VCaP (cell line): ENCODE results near the gene SHC4.

ENCODE experiments used
- H3K27ac ChIP-seq: fragments of 450-650 bp; 2 replicates; pipeline ENCODE4 v1.5.1; 2017
- TF ChIP-seq, protein P1 (sequence below): fragments of 450-650 bp; conservative IDR thresholded peaks from 2 replicates; pipeline ENCODE4 v1.5.1; 2017; ENCODE audit warnings: mild to moderate bottlenecking, moderate library complexity

Gene SHC4

DNA sequence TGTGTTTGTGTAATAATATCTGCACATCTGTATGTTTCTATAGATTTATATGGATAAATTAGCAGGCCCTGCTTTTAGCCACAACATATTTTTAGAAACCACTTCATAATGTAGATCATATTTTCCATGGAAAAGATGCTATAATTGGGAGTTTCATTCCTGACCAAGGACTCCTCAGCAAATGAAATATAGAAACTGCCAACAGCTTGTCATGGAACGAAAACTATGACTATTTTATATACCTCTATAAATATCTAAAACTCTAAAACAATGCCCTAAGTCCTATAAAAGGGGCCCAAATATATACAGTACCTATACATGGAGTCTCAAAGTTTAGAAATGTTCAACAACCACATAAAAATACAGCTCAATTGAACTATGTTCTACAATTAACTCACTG lies 57.9 kb downstream of the SHC4 start:
- TF ChIP-seq, protein P1, sequence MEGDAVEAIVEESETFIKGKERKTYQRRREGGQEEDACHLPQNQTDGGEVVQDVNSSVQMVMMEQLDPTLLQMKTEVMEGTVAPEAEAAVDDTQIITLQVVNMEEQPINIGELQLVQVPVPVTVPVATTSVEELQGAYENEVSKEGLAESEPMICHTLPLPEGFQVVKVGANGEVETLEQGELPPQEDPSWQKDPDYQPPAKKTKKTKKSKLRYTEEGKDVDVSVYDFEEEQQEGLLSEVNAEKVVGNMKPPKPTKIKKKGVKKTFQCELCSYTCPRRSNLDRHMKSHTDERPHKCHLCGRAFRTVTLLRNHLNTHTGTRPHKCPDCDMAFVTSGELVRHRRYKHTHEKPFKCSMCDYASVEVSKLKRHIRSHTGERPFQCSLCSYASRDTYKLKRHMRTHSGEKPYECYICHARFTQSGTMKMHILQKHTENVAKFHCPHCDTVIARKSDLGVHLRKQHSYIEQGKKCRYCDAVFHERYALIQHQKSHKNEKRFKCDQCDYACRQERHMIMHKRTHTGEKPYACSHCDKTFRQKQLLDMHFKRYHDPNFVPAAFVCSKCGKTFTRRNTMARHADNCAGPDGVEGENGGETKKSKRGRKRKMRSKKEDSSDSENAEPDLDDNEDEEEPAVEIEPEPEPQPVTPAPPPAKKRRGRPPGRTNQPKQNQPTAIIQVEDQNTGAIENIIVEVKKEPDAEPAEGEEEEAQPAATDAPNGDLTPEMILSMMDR = no peak
- H3K27ac ChIP-seq = no peak overlapping the region

DNA sequence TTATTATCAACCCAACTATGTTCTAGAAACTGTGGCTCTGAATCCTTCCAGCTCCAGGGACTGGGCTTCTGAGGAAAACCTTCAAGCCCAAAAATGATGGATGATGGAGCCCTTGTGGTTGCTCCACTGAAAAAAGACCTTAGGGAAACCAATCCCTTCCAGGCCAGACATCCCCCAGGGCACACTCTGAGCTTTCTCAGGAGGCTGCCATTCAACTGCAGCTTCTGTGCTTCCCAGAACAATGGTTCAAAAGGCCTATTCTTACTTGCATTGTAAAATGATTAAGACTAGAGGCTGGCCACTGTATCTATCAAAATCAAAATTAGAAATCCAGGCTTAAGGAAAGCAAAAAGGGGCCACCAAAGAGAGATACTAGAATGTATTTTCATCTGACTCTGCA lies 58.5 kb downstream of the SHC4 start:
- TF ChIP-seq, protein P1 = no peak
- no peak overlapping the region for H3K27ac ChIP-seq

DNA sequence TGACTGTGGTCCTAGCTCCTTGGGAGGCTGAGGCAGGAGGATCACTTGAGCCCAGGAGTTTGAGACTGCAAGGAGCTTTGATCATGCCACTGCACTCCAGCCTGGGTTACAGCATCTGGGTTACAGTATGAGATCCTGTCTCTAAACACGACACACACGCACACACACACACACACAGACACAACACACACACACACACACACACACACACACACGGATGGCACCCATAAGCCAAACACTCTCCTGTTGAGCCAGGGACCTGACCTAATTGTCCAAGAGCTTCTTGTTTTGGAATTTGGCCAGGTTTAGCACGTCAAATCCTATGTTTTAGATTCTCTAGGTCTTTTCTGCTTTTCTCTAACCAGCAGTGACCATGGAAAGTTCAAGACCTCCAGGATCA lies 59.0 kb downstream of the SHC4 start:
- TF ChIP-seq, protein P1 = no peak
- no peak overlapping the region for H3K27ac ChIP-seq

DNA sequence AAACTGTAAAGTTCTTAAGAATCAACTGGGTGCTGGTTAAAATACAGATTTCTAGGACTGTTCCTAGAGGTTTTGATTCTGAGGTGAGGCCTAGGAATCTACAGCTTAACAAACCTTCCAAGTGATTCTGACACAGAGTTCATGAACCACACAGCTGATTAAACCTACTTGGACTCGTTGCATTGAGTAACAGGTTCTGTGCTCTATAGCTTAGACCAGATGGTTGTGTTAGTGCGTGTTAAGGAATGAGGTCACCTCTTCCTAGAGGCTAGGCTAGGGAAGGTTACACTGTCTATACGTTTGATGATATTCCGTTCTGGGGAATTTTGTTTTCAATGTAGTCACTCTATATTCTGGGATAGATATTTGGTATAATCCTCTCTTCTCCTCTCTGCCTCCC lies 63.9 kb downstream of the SHC4 start:
- TF ChIP-seq, protein P1 = no peak
- no peak overlapping the region for H3K27ac ChIP-seq

DNA sequence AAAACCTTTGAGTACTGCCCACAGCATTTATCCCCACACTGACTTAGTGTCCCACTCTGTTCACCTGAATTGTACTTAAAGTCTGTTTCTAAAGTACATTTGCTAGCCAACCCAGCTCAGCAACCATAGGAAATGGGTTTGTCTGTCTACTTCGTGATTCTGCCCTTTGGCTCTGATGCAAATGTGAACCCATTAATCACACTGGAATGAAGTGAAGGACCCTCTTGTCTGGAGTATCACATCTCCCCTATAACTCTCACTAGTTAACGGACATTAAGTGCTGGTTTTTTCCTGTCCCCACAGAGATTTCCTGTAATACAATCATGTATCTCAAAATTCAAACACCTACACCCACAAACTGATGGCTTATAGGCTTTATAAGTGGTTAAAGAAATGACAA lies 65.3 kb downstream of the SHC4 start:
- H3K27ac ChIP-seq = no peak overlapping the region

DNA sequence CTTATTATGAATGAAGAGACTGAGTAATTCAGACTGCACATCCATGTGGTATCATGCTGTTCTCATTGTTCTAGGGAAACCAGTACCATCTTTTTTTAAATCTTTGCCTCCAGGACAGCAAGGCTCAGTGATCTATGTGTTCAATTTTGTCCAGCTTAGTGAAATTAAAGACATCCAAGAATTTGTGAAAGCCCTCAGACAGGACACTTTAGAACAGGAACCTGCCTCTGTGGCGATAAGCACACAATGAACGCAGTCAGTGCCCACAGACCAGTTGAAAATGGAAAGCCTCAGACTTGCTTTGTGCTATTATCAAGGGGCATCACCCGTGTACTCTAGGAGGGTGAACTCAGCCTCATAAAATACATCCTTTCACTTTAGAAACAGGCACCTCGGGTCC lies 65.7 kb downstream of the SHC4 start:
- TF ChIP-seq, protein P1 = no peak
- H3K27ac ChIP-seq = no peak overlapping the region

More for the DNA sequence above, 65.3 kb downstream of the SHC4 start:
- TF ChIP-seq, protein P1 = no peak

DNA sequence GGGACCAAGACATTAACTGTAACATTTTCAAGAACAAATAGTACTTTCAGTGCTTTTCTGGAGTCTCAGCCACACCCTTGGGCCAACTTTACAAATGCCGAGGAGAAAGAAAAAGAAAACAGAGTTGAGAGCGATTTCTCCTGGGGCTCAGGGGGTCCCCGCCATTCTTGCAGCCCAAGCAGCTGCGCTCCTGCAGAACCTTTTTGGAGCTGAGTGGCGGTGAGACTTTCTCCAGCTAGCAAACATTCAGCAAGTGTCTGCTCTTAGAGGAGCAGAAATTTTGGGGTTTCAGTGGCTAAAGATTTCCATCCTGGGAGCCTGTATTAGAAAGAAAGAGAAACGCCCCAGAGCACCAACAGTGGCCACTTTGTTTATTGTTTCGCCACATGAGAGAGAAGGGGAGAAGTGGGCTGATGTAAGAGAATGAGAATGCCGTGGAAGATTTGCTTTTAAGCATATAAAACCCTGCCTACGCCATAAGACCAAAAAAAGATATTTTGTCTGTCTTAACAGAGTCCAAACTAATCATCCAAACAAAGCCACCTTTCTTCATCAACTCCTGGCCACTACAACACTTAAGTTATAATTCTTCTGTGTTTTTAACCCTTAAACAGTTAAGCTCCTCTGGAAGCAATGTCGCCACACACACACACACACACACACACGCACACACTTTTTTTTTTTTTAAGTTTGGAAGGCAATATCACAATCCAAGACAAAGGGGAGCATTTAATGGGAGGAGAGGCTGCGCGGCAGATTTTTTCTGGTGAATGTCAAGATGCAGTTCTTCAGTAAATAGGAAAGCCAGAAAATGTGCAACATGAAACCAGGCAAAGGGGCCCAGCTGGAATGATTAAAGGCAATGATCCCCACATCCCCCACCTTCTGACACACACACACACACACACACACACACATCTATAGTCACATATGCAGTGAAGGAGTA lies 66.6 kb downstream of the SHC4 start:
- H3K27ac ChIP-seq = no peak overlapping the region
- TF ChIP-seq, protein P1 = no peak
